GM23248 (cell line): ENCODE results near the gene PROS1. TPM values are rescaled to one million over a fixed set of nuclear protein-coding genes. Genes with fewer than 3 reads are reported as not detected.

Experiments used
- DNase-seq: peaks from one replicate; pipeline ENCODE4 v3.0.0-alpha.2; 2015
- H2AFZ ChIP-seq: fragments of 200-600 bp; sonication (generic); 2 replicates; pipeline ENCODE4 v1.6.1; 2016; ENCODE audit warnings: antibody characterized with exemption
- H3F3A ChIP-seq: fragments of 200-600 bp; sonication (generic); 2 replicates; pipeline ENCODE4 v1.6.1; 2016; ENCODE audit warnings: mild to moderate bottlenecking, antibody characterized with exemption, mixed run types; ENCODE audit not compliant: insufficient read depth
- H3K27ac ChIP-seq: fragments of 200-600 bp; sonication (generic); 2 replicates; pipeline ENCODE4 v1.5.1; 2016; ENCODE audit warnings: mild to moderate bottlenecking
- H3K27me3 ChIP-seq: fragments of 200-600 bp; sonication (generic); replicated peaks from 2 replicates; pipeline ENCODE4 v1.6.1; 2016; ENCODE audit warnings: mild to moderate bottlenecking; ENCODE audit not compliant: insufficient read depth
- H3K36me3 ChIP-seq: fragments of 200-600 bp; sonication (generic); 2 replicates; pipeline ENCODE4 v1.6.1; 2016; ENCODE audit warnings: low read depth, mild to moderate bottlenecking
- H3K4me1 ChIP-seq: fragments of 200-600 bp; sonication (generic); 2 replicates; pipeline ENCODE4 v1.6.1; 2016; ENCODE audit warnings: mild to moderate bottlenecking; ENCODE audit not compliant: insufficient read depth
- H3K4me2 ChIP-seq: fragments of 200-600 bp; sonication (generic); one replicate; pipeline ENCODE4 v1.6.1; 2016; ENCODE audit warnings: mild to moderate bottlenecking; ENCODE audit not compliant: unreplicated experiment
- H3K4me3 ChIP-seq: fragments of 200-600 bp; sonication (generic); 2 replicates; pipeline ENCODE4 v1.5.1; 2016; ENCODE audit warnings: mild to moderate bottlenecking
- H3K79me2 ChIP-seq: fragments of 200-600 bp; sonication (generic); 2 replicates; pipeline ENCODE4 v1.6.1; 2016; ENCODE audit warnings: mild to moderate bottlenecking; ENCODE audit not compliant: insufficient read depth
- H3K9ac ChIP-seq: fragments of 200-600 bp; sonication (generic); 2 replicates; pipeline ENCODE4 v1.6.1; 2016; ENCODE audit warnings: mild to moderate bottlenecking
- H3K9me2 ChIP-seq: fragments of 200-600 bp; sonication (generic); 2 replicates; pipeline ENCODE4 v1.6.1; 2016; ENCODE audit warnings: mixed run types, mild to moderate bottlenecking, moderate library complexity; ENCODE audit not compliant: insufficient read depth
- H3K9me3 ChIP-seq: fragments of 200-600 bp; sonication (generic); one replicate; pipeline ENCODE4 v1.6.1; 2017; ENCODE audit warnings: low read depth
- H4K20me1 ChIP-seq: fragments of 200-600 bp; sonication (generic); 2 replicates; pipeline ENCODE4 v1.6.0; 2016; ENCODE audit not compliant: insufficient read depth
- EZH2 ChIP-seq: fragments of 200-600 bp; sonication (generic); IDR thresholded peaks from 2 replicates; pipeline ENCODE4 v1.6.1; 2018; ENCODE audit warnings: antibody characterized with exemption, mild to moderate bottlenecking; ENCODE audit not compliant: insufficient read depth, poor library complexity, severe bottlenecking
- EZH2phosphoT487 ChIP-seq: fragments of 200-600 bp; sonication (generic); IDR thresholded peaks from 2 replicates; pipeline ENCODE4 v1.6.1; 2018; ENCODE audit warnings: antibody characterized with exemption, moderate library complexity, mild to moderate bottlenecking, low read depth; ENCODE audit not compliant: insufficient read depth
- WGBS, 2 experiments: methylation state at CpG; one replicate each; pipeline ENCODE4 v1.1.6; 2015 to 2017; ENCODE audit warnings: low lambda C conversion rate in 2 of 2, low coverage in 1 of 2; ENCODE audit errors: missing lambda C conversion rate in 2 of 2; 5-methylcytosine and 5-hydroxymethylcytosine counted together
- in situ Hi-C: fragments of 300-500 bp; cut with MboI; formaldehyde crosslinking; loops from 2 replicates; pipeline ENCODE4 v1.15.0; 2020
- polyA plus RNA-seq: library from polyadenylated mRNA; unstranded; fragments of >200 nt; fragmentation: Nextera tagmentation; extraction: Ambion mirVana; gene quantifications from 2 replicates; pipeline ENCODE4 v1.2.1, GENCODE V29; 2016
- total RNA-seq: library from RNA; depleted of rRNA; stranded (reverse); fragments of >200 nt; shearing (Covaris generic); gene quantifications from 2 replicates; pipeline ENCODE4 v1.2.3, GENCODE V29; 2014

The PROS1 gene
- total and polyA plus RNA-seq, 2 experiments from 2014 or later = 17.1 to 25.6 TPM

- H3K4me2 ChIP-seq = no peak overlapping the region
- H3K36me3 ChIP-seq = no peaks in the 10 kb centered on the region
- no peaks in the 10 kb centered on the region for H3K9me2 ChIP-seq
- no peaks in the 10 kb centered on the region for H3K4me1 ChIP-seq
- TF ChIP-seq EZH2phosphoT487 = no peak
- no peak for TF ChIP-seq EZH2
- in situ Hi-C loops = no loop called here
- no peaks in the 10 kb centered on the region for H3F3A ChIP-seq
- H3K9me3 ChIP-seq = no peaks in the 10 kb centered on the region
- no peaks in the 10 kb centered on the region for H3K79me2 ChIP-seq
- H3K4me3 ChIP-seq = no peak overlapping the region
- 100% methylated on average over 1 of the region's 1 CpG for WGBS, 2 experiments
- H3K9ac ChIP-seq = no peak overlapping the region
- H3K27ac ChIP-seq = no peak overlapping the region
- no peaks in the 10 kb centered on the region for H4K20me1 ChIP-seq
- no peak for DNase-seq
- H2AFZ ChIP-seq = no peak overlapping the region
- no peaks in the 10 kb centered on the region for H3K27me3 ChIP-seq
Observed at GRCh38 chr3:94012185-94012584, 38.5 kb upstream of the PROS1 start.

- TF ChIP-seq EZH2phosphoT487 (no peak), EZH2 (no peak)
- Histone ChIP-seq H3K27ac (no peak overlapping the region), H3K9me2 (no peaks in the 10 kb centered on the region), H3K4me2 (no peak overlapping the region), H3K36me3 (no peaks in the 10 kb centered on the region), H3K9me3 (no peaks in the 10 kb centered on the region), H2AFZ (no peak overlapping the region), H4K20me1 (no peaks in the 10 kb centered on the region), H3F3A (no peaks in the 10 kb centered on the region), H3K27me3 (no peaks in the 10 kb centered on the region), H3K79me2 (no peaks in the 10 kb centered on the region), H3K4me1 (no peaks in the 10 kb centered on the region), H3K9ac (no peak overlapping the region), H3K4me3 (no peak overlapping the region)
- WGBS, 2 experiments = 97 to 99% methylated on average over 3 of the region's 3 CpGs
- in situ Hi-C loops = no loop called here
- no peak for DNase-seq
Observed at GRCh38 chr3:94011233-94011711, 37.6 kb upstream of the PROS1 start.

- 99 to 100% methylated on average over 2 of the region's 2 CpGs for WGBS, 2 experiments
- TF ChIP-seq EZH2 (no peak), EZH2phosphoT487 (no peak)
- no peak overlapping the region for H3K27ac ChIP-seq
- H3K9me2 ChIP-seq = no peaks in the 10 kb centered on the region
- H3K36me3 ChIP-seq = no peaks in the 10 kb centered on the region
- DNase-seq = no peak
- H3K4me3 ChIP-seq = no peak overlapping the region
- no peaks in the 10 kb centered on the region for H3K4me1 ChIP-seq
- H3K27me3 ChIP-seq = no peaks in the 10 kb centered on the region
- no peak overlapping the region for H2AFZ ChIP-seq
- no peak overlapping the region for H3K9ac ChIP-seq
- no peaks in the 10 kb centered on the region for H4K20me1 ChIP-seq
- no peaks in the 10 kb centered on the region for H3K9me3 ChIP-seq
- no peaks in the 10 kb centered on the region for H3F3A ChIP-seq
- no peaks in the 10 kb centered on the region for H3K79me2 ChIP-seq
- no peak overlapping the region for H3K4me2 ChIP-seq
- in situ Hi-C loops = no loop called here
Observed at GRCh38 chr3:94009608-94010007, 35.9 kb upstream of the PROS1 start.

- no peak overlapping the region for H3K4me2 ChIP-seq
- H3K79me2 ChIP-seq = no peaks in the 10 kb centered on the region
- no peaks in the 10 kb centered on the region for H3K9me3 ChIP-seq
- no peaks in the 10 kb centered on the region for H4K20me1 ChIP-seq
- no peaks in the 10 kb centered on the region for H3K9me2 ChIP-seq
- H3K4me3 ChIP-seq = no peak overlapping the region
- peaks cover 4% of the 10 kb centered on the region; the same call in 1 of the 2 replicates for H3K4me1 ChIP-seq
- no peak overlapping the region for H2AFZ ChIP-seq
- in situ Hi-C loops = no loop called here
- no peak overlapping the region for H3K9ac ChIP-seq
- H3K27ac ChIP-seq = no peak overlapping the region
- 96 to 100% methylated on average over 2 of the region's 2 CpGs for WGBS, 2 experiments
- DNase-seq = no peak
- TF ChIP-seq EZH2 (no peak), EZH2phosphoT487 (no peak)
- H3F3A ChIP-seq = no peaks in the 10 kb centered on the region
- H3K27me3 ChIP-seq = no peaks in the 10 kb centered on the region
- H3K36me3 ChIP-seq = no peaks in the 10 kb centered on the region
Observed at GRCh38 chr3:94008253-94008652, 34.6 kb upstream of the PROS1 start.

GRCh38 chr3:94004301-94004910 is 30.7 kb upstream of the PROS1 start:
- Histone ChIP-seq H3F3A (no peaks in the 10 kb centered on the region), H3K79me2 (no peaks in the 10 kb centered on the region), H3K9me2 (no peaks in the 10 kb centered on the region), H3K36me3 (no peaks in the 10 kb centered on the region), H4K20me1 (no peaks in the 10 kb centered on the region), H3K4me1 (peaks cover 4% of the 10 kb centered on the region; the same call in 1 of the 2 replicates), H3K9ac (peak overlapping the region; percentile 77), H3K4me3 (peak overlapping the region; percentile 73), H2AFZ (peak overlapping the region; percentile 89), H3K27ac (no peak overlapping the region), H3K9me3 (no peaks in the 10 kb centered on the region), H3K27me3 (no peaks in the 10 kb centered on the region), H3K4me2 (peak overlapping the region; percentile 94)
- 1 to 3% methylated on average over 4 of the region's 4 CpGs for WGBS, 2 experiments
- DNase-seq = peak; percentile 83
- in situ Hi-C loops = no loop called here
- TF ChIP-seq EZH2phosphoT487 (no peak), EZH2 (no peak)
